ENCODE results near the gene SPON1. TPM values are rescaled to one million over a fixed set of nuclear protein-coding genes. Genes with fewer than 3 reads are reported as not detected.

The SPON1 gene
- total and polyA plus RNA-seq, 2 of the 8 experiments (the other 6 are each of a cell fraction or from before 2014, with no cell fraction given): 1.5 to 5.4 TPM

DNA sequence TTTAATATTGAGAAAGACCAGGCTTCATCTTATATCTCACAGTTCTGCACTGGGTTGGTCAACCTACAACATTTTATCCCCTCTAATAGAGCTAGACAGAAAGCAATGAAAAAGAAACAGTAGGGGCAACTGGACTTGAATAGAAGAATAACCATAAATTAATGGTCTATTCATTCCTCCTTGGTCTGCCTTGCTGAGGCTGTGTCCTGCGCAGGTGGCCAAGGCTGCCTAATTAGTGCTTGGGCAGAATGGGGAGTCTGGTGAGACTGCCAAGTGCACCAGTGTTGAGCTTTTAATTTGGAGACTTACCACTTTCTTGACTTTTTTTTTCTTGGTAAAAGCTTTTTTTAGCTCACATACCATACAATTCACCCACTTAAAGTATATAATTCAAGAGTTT is 35.0 kb upstream of the SPON1 start:
- Histone ChIP-seq H3K23me2 (ENCODE audit: low read depth, low read length) (no peaks in the 10 kb centered on the region), H3K18ac (ENCODE audit: extremely low read depth, low read length) (no peak overlapping the region), H4K20me1 (replicated peaks in 1 of 2; ENCODE audit: control insufficient read depth in 1 of 2, insufficient read depth in 2 of 2, low read length in 2 of 2) (no peaks in the 10 kb centered on the region), H3K27ac (ENCODE audit: low read depth, low read length) (no peak overlapping the region), H3K14ac (ENCODE audit: insufficient read length) (no peak overlapping the region), H3K23ac (ENCODE audit: insufficient read length) (no peak overlapping the region), H3K4me2 (ENCODE audit: insufficient read depth in 1 of 2, low read depth in 2 of 2, low read length in 2 of 2) (no peak overlapping the region), H2BK12ac (ENCODE audit: low read depth, low read length) (no peak overlapping the region), H2BK5ac (ENCODE audit: low read depth, low read length) (no peak overlapping the region), H3K56ac (replicated peaks; ENCODE audit: insufficient read length, low read depth, low read length) (no peak overlapping the region), H4K91ac (replicated peaks; ENCODE audit: insufficient read length, low read length) (no peak overlapping the region), H4K5ac (ENCODE audit: insufficient read length, low read depth, low read length) (no peak overlapping the region), H2AK5ac (ENCODE audit: low read depth, low read length) (no peak overlapping the region), H3K36me3 (ENCODE audit: control insufficient read depth in 2 of 4, insufficient read depth in 4 of 4, low read length in 3 of 4) (no peaks in the 10 kb centered on the region), H3K79me2 (ENCODE audit: control insufficient read depth in 1 of 2, insufficient read depth in 2 of 2, low read length in 2 of 2) (no peaks in the 10 kb centered on the region), H2BK15ac (ENCODE audit: low read length) (no peak overlapping the region), H3K9me3 (ENCODE audit: insufficient read depth in 2 of 2, low read depth in 1 of 2, low read length in 1 of 2) (no peaks in the 10 kb centered on the region; a peak in 1 of 4 replicates), H4K8ac (ENCODE audit: extremely low read depth, insufficient read depth, low read length) (no peak overlapping the region), H2BK20ac (ENCODE audit: low read length) (no peak overlapping the region), H3K79me1 (ENCODE audit: low read depth, low read length) (no peaks in the 10 kb centered on the region), H3K4ac (replicated peaks; ENCODE audit: insufficient read length, low read depth, low read length) (no peak overlapping the region), H2BK120ac (replicated peaks; ENCODE audit: low read depth, low read length) (no peak overlapping the region), H3K27me3 (replicated peaks in 1 of 4; ENCODE audit: control insufficient read depth in 3 of 4, extremely low read depth in 1 of 4, insufficient read depth in 3 of 4, low read length in 3 of 4) (no peaks in the 10 kb centered on the region), H3K4me1 (replicated peaks in 1 of 4; ENCODE audit: control insufficient read depth in 3 of 4, insufficient read depth in 4 of 4, low read length in 3 of 4) (peaks cover 0 to 3% (median 1%) of the 10 kb centered on the region in 4 experiments; a peak in 5 of 7 replicates), H3K9ac (replicated peaks in 1 of 4; ENCODE audit: extremely low read depth in 1 of 4, low read depth in 3 of 4, low read length in 3 of 4) (no peak overlapping the region), H3K4me3 (ENCODE audit: extremely low read depth in 1 of 4, insufficient read depth in 2 of 4, low read depth in 3 of 4, low read length in 4 of 4) (no peak overlapping the region), H2AFZ (ENCODE audit: low read length) (no peak overlapping the region)
- ChIA-PET CTCF (ENCODE audit: partially characterized antibody) (interaction anchor here (0.7 kb wide), 1 partner anchor 130 kb away, joined by 3 read pairs; no protein-coding TSS in a partner anchor), POLR2A (ENCODE audit: partially characterized antibody) (no interaction called here)
- DNase-seq (ENCODE audit: low read depth in 1 of 2, low spot score in 2 of 2) (no peak), FAIRE-seq (no peak)
- no peak for TF ChIP-seq RBBP5 (IDR thresholded peaks at IDR 0.05; ENCODE audit: borderline replicate concordance, low read depth, low read length)
- WGBS, 2 experiments (ENCODE audit: extremely low coverage in 1 of 2, insufficient coverage in 1 of 2, insufficient read length in 1 of 2, insufficient replicate concordance in 2 of 2, low coverage in 1 of 2, low lambda C conversion rate in 2 of 2, missing lambda C conversion rate in 1 of 2): 100% methylated on average over 1 of the region's 1 CpG; no CpG with 5 or more reads in 1 of the 2 experiments
